Endothelial cell of umbilical vein (primary cell): Measurements from ENCODE around the gene SORCS1. TPM values are rescaled to one million over a fixed set of nuclear protein-coding genes. Genes with fewer than 3 reads are reported as not detected.

ENCODE experiments used
- BruUV-seq: library from RNA; stranded (reverse); fragments of 400-500 nt; replicated peaks from 2 replicates; lab custom pipeline; 2021; lab: Mats Ljungman, UMichigan
- CTCF ChIA-PET: fragments of 300-600, 350-600 bp; sonication (Branson Sonifier 250); formaldehyde crosslinking; loops from one replicate; lab custom pipeline; 2021; ENCODE audit warnings: antibody characterized with exemption, inconsistent platforms; lab: Charles Lee
- POLR2A ChIA-PET: fragments of 300-600, 350-600 bp; sonication (Branson Sonifier 250); formaldehyde crosslinking; loops from one replicate; lab custom pipeline; 2021; ENCODE audit warnings: antibody characterized with exemption, inconsistent platforms; lab: Charles Lee
- DNase-seq: peaks from one replicate; pipeline ENCODE4 v3.0.0-alpha.2; 2011; ENCODE audit warnings: low read depth, low spot score
- FAIRE-seq: peaks from 2 replicates; lab custom pipeline; 2011; peaks lifted over from hg19 to GRCh38; lab: Jason Lieb, UNC
- H2AFZ ChIP-seq: 2 replicates; pipeline ENCODE4 v1.6.0; 2012; ENCODE audit warnings: low read depth, low read length, control low read depth, inconsistent platforms
- H3K27ac ChIP-seq: 2 replicates; pipeline ENCODE4 v1.5.1; 2011; ENCODE audit warnings: low read depth, mild to moderate bottlenecking, control low read depth, low read length, moderate library complexity; ENCODE audit not compliant: insufficient read depth
- H3K27me3 ChIP-seq, 2 experiments: 2 replicates each; pipeline versions ENCODE4 v1.6.0 to v1.6.1; 2011; ENCODE audit warnings: low read length in 2 of 2, mixed read lengths in 1 of 2; ENCODE audit not compliant: control insufficient read depth in 2 of 2, insufficient read depth in 2 of 2
- H3K36me3 ChIP-seq, 2 experiments: 2 replicates in 1 of 2; 3 replicates in 1 of 2; pipeline ENCODE4 v1.5.1; 2011; ENCODE audit warnings: low read length in 2 of 2, mild to moderate bottlenecking in 1 of 2, moderate library complexity in 1 of 2; ENCODE audit not compliant: control insufficient read depth in 2 of 2, insufficient read depth in 2 of 2; ENCODE audit errors: extremely low read depth in 1 of 2
- H3K4me1 ChIP-seq: 3 replicates; pipeline ENCODE4 v1.5.1; 2011; ENCODE audit warnings: mild to moderate bottlenecking, low read length; ENCODE audit not compliant: control insufficient read depth, insufficient read depth; ENCODE audit errors: extremely low read depth
- H3K4me2 ChIP-seq: 2 replicates; pipeline ENCODE4 v1.6.1; 2011; ENCODE audit warnings: low read length, control low read depth, mixed read lengths; ENCODE audit not compliant: insufficient read depth
- H3K4me3 ChIP-seq, 3 experiments: fragments of 200-600 bp in 1 of 3; sonication (generic), shearing (Covaris generic) in 1 of 3; replicated peaks in 1 of 3; 2 replicates each; pipeline ENCODE4 v1.5.1; 2011 to 2016; ENCODE audit warnings: control low read depth in 3 of 3, low read length in 3 of 3, mild to moderate bottlenecking in 2 of 3, inconsistent platforms in 1 of 3, low read depth in 1 of 3, moderate library complexity in 1 of 3; ENCODE audit not compliant: insufficient read depth in 1 of 3
- H3K79me2 ChIP-seq: 2 replicates; pipeline ENCODE4 v1.6.0; 2012; ENCODE audit warnings: low read length, inconsistent platforms; ENCODE audit not compliant: control insufficient read depth, insufficient read depth
- H3K9ac ChIP-seq: replicated peaks from 2 replicates; pipeline ENCODE3; 2011; ENCODE audit warnings: low read length, control low read depth; ENCODE audit not compliant: insufficient read depth; ENCODE audit errors: extremely low read depth
- H3K9me1 ChIP-seq: replicated peaks from 3 replicates; pipeline ENCODE4 v1.6.0; 2011; ENCODE audit warnings: mild to moderate bottlenecking, low read length; ENCODE audit not compliant: control insufficient read depth, insufficient read depth; ENCODE audit errors: extremely low read depth
- H3K9me3 ChIP-seq: replicated peaks from 2 replicates; pipeline ENCODE4 v1.5.1; 2012; ENCODE audit warnings: low read length, inconsistent platforms; ENCODE audit not compliant: control insufficient read depth, insufficient read depth
- H4K20me1 ChIP-seq: replicated peaks from 2 replicates; pipeline ENCODE3; 2011; ENCODE audit warnings: mild to moderate bottlenecking, low read length; ENCODE audit not compliant: control insufficient read depth, insufficient read depth; ENCODE audit errors: extremely low read depth
- EZH2 ChIP-seq: IDR thresholded peaks from 2 replicates; pipeline ENCODE4 v1.6.1; 2012; ENCODE audit warnings: borderline replicate concordance, low read depth, mild to moderate bottlenecking, moderate library complexity, low read length, inconsistent platforms; ENCODE audit not compliant: severe bottlenecking
- FOS ChIP-seq: IDR thresholded peaks from 2 replicates; pipeline ENCODE4 v1.6.1; 2011; ENCODE audit warnings: mild to moderate bottlenecking, low read length, moderate library complexity, borderline replicate concordance; ENCODE audit not compliant: insufficient read depth
- GATA2 ChIP-seq: IDR thresholded peaks from 2 replicates; pipeline ENCODE4 v1.7.0; 2011; ENCODE audit warnings: low read depth, mild to moderate bottlenecking, moderate library complexity, mixed read lengths, low read length; ENCODE audit not compliant: insufficient read length, insufficient read depth
- JUN ChIP-seq: IDR thresholded peaks from 2 replicates; pipeline ENCODE4 v1.6.1; 2011; ENCODE audit warnings: borderline replicate concordance, low read depth; ENCODE audit not compliant: insufficient read length, insufficient read depth
- MYC ChIP-seq: IDR thresholded peaks from one replicate; pipeline ENCODE4 v1.6.1; 2011; ENCODE audit warnings: mild to moderate bottlenecking, low read depth, low read length
- POLR2A ChIP-seq: IDR thresholded peaks from 2 replicates; pipeline ENCODE4 v1.6.1; 2012; ENCODE audit warnings: low read depth, mild to moderate bottlenecking, control low read depth, low read length
- POLR2AphosphoS5 ChIP-seq: IDR thresholded peaks from 2 replicates; pipeline ENCODE4 v1.6.1; 2012; ENCODE audit warnings: low read depth, mild to moderate bottlenecking, control low read depth, low read length, moderate library complexity; ENCODE audit not compliant: insufficient read depth
- dilution Hi-C: fragments of 300-500 bp; cut with MboI; formaldehyde crosslinking; loops from one replicate; pipeline ENCODE4 v1.15.0; 2019; ENCODE audit warnings: low sequenced_read_pairs; ENCODE audit not compliant: extremely low pct_ligation_motif_present
- intact Hi-C: fragments of 100-400 bp; cut with micrococcal nuclease; formaldehyde crosslinking; loops from one replicate; pipeline ENCODE4 v1.10.0; 2022
- polyA plus RNA-seq, 4 experiments: library from polyadenylated mRNA; depleted of rRNA in 3 of 4; stranded (reverse) in 3 of 4; unstranded in 1 of 4; fragments of >200 nt; gene quantifications; 2 replicates each; pipeline versions ENCODE4 v1.2.1 to v1.2.3, GENCODE V29; 2011 to 2012; ENCODE audit warnings: missing spikeins in 1 of 4
- total RNA-seq: library from RNA; stranded (reverse); gene quantifications from 2 replicates; pipeline ENCODE4 v1.2.3, GENCODE V29; 2021
- TF ChIP-seq, protein P1 (sequence below): IDR thresholded peaks from 2 replicates; pipeline ENCODE4 v1.6.1; 2011; ENCODE audit not compliant: insufficient read depth, insufficient read length
- TF ChIP-seq, protein P2 (sequence below), 2 donors: IDR thresholded peaks; 1 replicate in 1 of 2; 2 replicates in 1 of 2; pipeline ENCODE4 v1.5.1; 2011; ENCODE audit warnings: low read length in 2 of 2, mild to moderate bottlenecking in 2 of 2, moderate library complexity in 2 of 2, control low read depth in 1 of 2, inconsistent platforms in 1 of 2, low read depth in 1 of 2; ENCODE audit not compliant: insufficient read depth in 1 of 2; ENCODE audit errors: extremely low read depth in 1 of 2

SORCS1 gene
- total and polyA plus RNA-seq, 2 donors (not counting 3 experiments of a cell fraction or from before 2014, with no cell fraction given): not detected

DNA sequence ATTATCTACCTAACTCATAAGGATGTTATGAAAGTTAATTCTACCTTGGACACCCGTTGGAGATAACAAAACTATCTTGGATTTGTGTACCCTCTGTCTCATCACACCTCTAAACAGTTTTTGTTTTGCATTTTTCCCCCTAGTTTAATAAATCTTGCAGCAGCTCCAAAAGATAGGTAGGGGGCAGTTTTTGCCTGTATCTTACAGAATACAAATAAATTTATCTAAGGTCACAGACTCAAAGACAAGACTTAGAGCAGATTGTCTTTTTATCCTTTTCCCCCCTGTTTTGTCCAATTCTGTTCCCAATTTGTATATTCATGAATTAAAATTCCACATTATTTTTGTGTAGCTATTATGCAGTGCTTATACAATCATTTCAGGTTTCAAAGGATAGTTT is 5.0 kb upstream of the SORCS1 start:
- Histone ChIP-seq H2AFZ (no peak overlapping the region), H3K27ac (no peak overlapping the region), H3K9me1 (no peaks in the 10 kb centered on the region), H3K27me3 (no peaks in the 10 kb centered on the region), H3K9me3 (no peaks in the 10 kb centered on the region), H3K4me2 (no peak overlapping the region), H3K79me2 (no peaks in the 10 kb centered on the region), H3K4me1 (no peaks in the 10 kb centered on the region), H3K9ac (no peak overlapping the region), H4K20me1 (no peaks in the 10 kb centered on the region), H3K4me3 (no peak overlapping the region), H3K36me3 (no peaks in the 10 kb centered on the region)
- DNase-seq (no peak), FAIRE-seq (no peak)
- dilution Hi-C loops (no loop called here), intact Hi-C loops (loop anchor here (5.0 kb wide), 1 partner anchor 1478 kb away; no protein-coding TSS in a partner anchor)
- ChIA-PET POLR2A (no interaction called here), CTCF (no interaction called here)
- TF ChIP-seq GATA2: no peak
- no peak for TF ChIP-seq POLR2A
- TF ChIP-seq FOS: no peak
- TF ChIP-seq MYC: no peak
- no peak for TF ChIP-seq POLR2AphosphoS5
- no peak for TF ChIP-seq EZH2
- TF ChIP-seq, protein P1, sequence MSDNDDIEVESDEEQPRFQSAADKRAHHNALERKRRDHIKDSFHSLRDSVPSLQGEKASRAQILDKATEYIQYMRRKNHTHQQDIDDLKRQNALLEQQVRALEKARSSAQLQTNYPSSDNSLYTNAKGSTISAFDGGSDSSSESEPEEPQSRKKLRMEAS: no peak
- TF ChIP-seq, protein P2, sequence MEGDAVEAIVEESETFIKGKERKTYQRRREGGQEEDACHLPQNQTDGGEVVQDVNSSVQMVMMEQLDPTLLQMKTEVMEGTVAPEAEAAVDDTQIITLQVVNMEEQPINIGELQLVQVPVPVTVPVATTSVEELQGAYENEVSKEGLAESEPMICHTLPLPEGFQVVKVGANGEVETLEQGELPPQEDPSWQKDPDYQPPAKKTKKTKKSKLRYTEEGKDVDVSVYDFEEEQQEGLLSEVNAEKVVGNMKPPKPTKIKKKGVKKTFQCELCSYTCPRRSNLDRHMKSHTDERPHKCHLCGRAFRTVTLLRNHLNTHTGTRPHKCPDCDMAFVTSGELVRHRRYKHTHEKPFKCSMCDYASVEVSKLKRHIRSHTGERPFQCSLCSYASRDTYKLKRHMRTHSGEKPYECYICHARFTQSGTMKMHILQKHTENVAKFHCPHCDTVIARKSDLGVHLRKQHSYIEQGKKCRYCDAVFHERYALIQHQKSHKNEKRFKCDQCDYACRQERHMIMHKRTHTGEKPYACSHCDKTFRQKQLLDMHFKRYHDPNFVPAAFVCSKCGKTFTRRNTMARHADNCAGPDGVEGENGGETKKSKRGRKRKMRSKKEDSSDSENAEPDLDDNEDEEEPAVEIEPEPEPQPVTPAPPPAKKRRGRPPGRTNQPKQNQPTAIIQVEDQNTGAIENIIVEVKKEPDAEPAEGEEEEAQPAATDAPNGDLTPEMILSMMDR (IDR thresholded peaks at IDR 0.05; ENCODE audit: extremely low read depth in 1 of 2, insufficient read depth in 1 of 2, low read depth in 1 of 2, low read length in 2 of 2): no peak
- no peak for TF ChIP-seq JUN
- BruUV-seq: no TSS peak
